ENCODE measurements around the gene GSTCD.
"Not testable (repeated sequence)": the region's sequence is repeated elsewhere in the genome, so short reads cannot be mapped to it uniquely, and the experiment has no call there.

GSTCD gene

GRCh38 chr4:105707782-105708180, 803 bp upstream of the GSTCD start:
- H3K4me1 Mint-ChIP-seq (ENCODE audit: low read depth): peaks cover 34% of the 10 kb centered on the region
- no peaks in the 10 kb centered on the region for H3K9me3 Mint-ChIP-seq (ENCODE audit: low read depth)
- H3K27me3 Mint-ChIP-seq: no peaks in the 10 kb centered on the region
- peak overlapping the region; percentile 100 for H3K4me3 Mint-ChIP-seq
- H3K27ac Mint-ChIP-seq: peak overlapping the region; percentile 96
- peaks cover 8% of the 10 kb centered on the region for H3K36me3 Mint-ChIP-seq

DNA sequence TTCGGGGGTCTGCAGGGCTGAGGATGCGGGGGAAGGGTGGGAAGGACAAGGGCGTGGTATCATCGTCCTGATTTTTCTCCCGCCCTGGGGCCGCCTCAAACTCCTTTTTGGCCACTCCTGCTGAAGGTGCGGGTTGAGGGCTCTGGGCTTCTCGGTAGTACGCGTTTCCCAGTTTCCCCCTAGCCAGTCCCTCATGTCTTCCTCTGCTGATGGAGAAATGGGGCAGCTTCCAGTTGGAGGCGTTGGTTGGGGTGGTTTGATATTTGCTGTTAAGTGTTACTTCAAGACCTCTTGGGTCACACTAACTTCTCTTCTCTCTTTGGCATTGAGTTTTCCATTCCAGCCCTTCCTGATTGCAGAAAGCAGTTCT, 482 bp downstream of the GSTCD start:
- no peaks in the 10 kb centered on the region for H3K9me3 Mint-ChIP-seq (ENCODE audit: low read depth)

DNA sequence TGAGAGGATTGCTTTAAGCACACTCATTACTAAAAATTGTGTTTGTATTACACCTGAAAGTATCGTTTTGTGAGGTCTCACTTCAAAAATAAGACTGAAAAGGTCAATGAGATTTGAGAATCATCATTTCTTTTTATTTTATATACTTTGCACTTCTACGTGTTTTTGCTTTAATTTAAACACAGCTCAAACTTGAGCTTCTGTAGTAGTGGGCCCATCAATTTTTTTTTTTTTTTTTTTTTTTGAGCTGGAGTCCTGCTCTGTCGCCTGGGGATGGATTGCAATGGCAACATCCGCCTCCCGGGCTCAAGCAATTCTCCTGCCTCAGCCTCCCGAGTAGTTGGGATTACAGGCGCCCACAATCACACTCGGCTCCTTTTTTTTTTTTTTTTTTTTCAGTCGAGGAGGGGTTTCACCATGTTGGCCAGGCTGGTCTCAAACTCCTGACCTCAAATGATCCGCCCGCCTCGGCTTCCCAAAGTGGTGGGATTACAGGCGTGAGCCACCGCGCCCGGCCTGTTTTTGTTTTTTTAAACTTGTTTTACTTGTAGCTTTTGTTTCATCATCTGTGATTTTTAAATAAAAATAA, 1.5 kb downstream of the GSTCD start:
- Mint-ChIP-seq H3K4me3 (peak overlapping the region; percentile 100), H3K9me3 (ENCODE audit: low read depth) (no peaks in the 10 kb centered on the region), H3K4me1 (ENCODE audit: low read depth) (peaks cover 34% of the 10 kb centered on the region), H3K27me3 (no peaks in the 10 kb centered on the region), H3K27ac (no peak overlapping the region), H3K36me3 (peaks cover 8% of the 10 kb centered on the region)

More for the DNA sequence above, 482 bp downstream of the GSTCD start:
- peak overlapping the region; percentile 100 for H3K4me3 Mint-ChIP-seq
- no peaks in the 10 kb centered on the region for H3K27me3 Mint-ChIP-seq
- peaks cover 34% of the 10 kb centered on the region for H3K4me1 Mint-ChIP-seq (ENCODE audit: low read depth)
- H3K27ac Mint-ChIP-seq: peak overlapping the region; percentile 89
- H3K36me3 Mint-ChIP-seq: peaks cover 8% of the 10 kb centered on the region

GRCh38 chr4:105710678-105711077, 2.1 kb downstream of the GSTCD start:
- Mint-ChIP-seq H3K4me3 (no peak overlapping the region), H3K4me1 (ENCODE audit: low read depth) (peaks cover 32% of the 10 kb centered on the region), H3K36me3 (peaks cover 6% of the 10 kb centered on the region), H3K27me3 (no peaks in the 10 kb centered on the region), H3K9me3 (ENCODE audit: low read depth) (no peaks in the 10 kb centered on the region), H3K27ac (no peak overlapping the region)

GRCh38 chr4:105712766-105713165, 4.2 kb downstream of the GSTCD start:
- Mint-ChIP-seq H3K4me3 (no peak overlapping the region), H3K4me1 (ENCODE audit: low read depth) (peaks cover 17% of the 10 kb centered on the region), H3K27ac (no peak overlapping the region), H3K9me3 (ENCODE audit: low read depth) (no peaks in the 10 kb centered on the region), H3K27me3 (no peaks in the 10 kb centered on the region), H3K36me3 (no peaks in the 10 kb centered on the region)

DNA sequence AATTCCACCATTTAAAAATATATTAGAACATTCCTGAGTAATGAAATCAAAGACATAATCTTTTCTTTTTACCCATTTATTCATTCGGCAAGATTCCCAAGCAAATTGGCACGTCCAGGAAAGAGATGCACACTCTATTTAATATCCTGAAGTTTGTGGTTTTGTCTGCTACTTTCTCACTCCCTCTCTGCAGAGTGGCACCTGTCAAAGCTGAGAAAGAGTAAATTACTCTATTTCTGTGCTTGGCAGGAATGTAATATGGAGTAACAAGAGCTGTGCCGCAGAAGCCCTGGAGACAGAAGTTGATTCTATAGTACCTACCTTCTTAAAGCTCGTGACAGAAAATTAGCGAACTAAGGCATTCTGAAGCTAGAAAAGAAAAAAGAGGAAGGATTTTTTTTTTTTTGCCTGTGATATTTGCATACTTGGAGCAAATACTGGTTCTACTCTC, 5.5 kb downstream of the GSTCD start:
- Mint-ChIP-seq H3K4me1 (ENCODE audit: low read depth) (peaks cover 12% of the 10 kb centered on the region), H3K9me3 (ENCODE audit: low read depth) (no peaks in the 10 kb centered on the region), H3K4me3 (no peak overlapping the region), H3K36me3 (no peaks in the 10 kb centered on the region), H3K27me3 (no peaks in the 10 kb centered on the region), H3K27ac (no peak overlapping the region)

DNA sequence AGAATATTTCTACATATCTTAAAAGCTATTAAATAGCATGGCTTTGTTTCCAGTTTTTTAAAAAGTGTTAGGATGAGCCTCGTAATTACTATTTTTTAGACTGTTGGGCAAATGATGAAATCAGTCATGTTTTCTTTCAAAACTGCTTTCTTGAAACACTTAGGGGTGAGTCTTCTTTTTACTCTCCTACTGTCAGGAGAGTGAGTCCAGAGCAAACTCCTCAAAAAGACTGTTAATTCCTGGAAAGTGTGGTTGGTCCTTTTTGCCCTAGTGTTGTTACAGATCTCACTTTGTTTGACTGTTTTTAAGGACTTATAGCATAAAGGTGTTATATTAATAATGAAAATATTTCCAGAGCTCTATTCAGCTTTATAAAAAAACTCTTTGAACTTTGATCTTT, 6.3 kb downstream of the GSTCD start:
- Mint-ChIP-seq H3K27me3 (no peaks in the 10 kb centered on the region), H3K9me3 (ENCODE audit: low read depth) (no peaks in the 10 kb centered on the region), H3K4me3 (no peak overlapping the region), H3K27ac (no peak overlapping the region), H3K4me1 (ENCODE audit: low read depth) (peaks cover 4% of the 10 kb centered on the region), H3K36me3 (no peaks in the 10 kb centered on the region)

- Mint-ChIP-seq H3K27ac (no peak overlapping the region), H3K9me3 (ENCODE audit: low read depth) (no peaks in the 10 kb centered on the region), H3K4me3 (no peak overlapping the region), H3K27me3 (no peaks in the 10 kb centered on the region), H3K4me1 (ENCODE audit: low read depth) (peaks cover 3% of the 10 kb centered on the region), H3K36me3 (no peaks in the 10 kb centered on the region)
Measured at GRCh38 chr4:105715692-105716278, 7.2 kb downstream of the GSTCD start.

DNA sequence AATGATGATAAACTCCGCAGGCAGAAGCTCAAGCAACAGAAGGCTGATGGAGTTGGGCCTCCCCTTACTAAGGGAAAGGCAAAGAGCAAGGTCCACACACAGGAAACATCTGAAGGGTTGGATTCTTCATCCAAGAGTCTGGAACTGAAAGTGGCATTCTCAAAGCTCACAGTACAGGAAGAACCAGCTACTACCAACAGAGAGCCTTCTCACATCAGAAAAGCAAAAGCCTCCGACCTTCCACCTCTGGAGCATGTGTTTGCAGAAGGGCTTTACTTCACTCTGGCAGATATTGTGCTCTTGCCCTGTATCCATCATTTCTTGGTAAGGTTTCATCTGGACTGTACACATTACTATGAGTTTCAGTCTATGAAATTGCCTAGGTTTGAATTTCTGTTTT, 10.6 kb downstream of the GSTCD start:
- Mint-ChIP-seq H3K9me3 (ENCODE audit: low read depth) (no peaks in the 10 kb centered on the region), H3K36me3 (peaks cover 3% of the 10 kb centered on the region), H3K4me1 (ENCODE audit: low read depth) (peaks cover 3% of the 10 kb centered on the region), H3K27ac (no peak overlapping the region), H3K27me3 (no peaks in the 10 kb centered on the region), H3K4me3 (no peak overlapping the region)

- Mint-ChIP-seq H3K9me3 (ENCODE audit: low read depth) (no peaks in the 10 kb centered on the region), H3K27me3 (no peaks in the 10 kb centered on the region), H3K27ac (no peak overlapping the region), H3K4me1 (ENCODE audit: low read depth) (no peaks in the 10 kb centered on the region), H3K36me3 (peaks cover 27% of the 10 kb centered on the region), H3K4me3 (no peak overlapping the region)
Measured at GRCh38 chr4:105725623-105726022, 17.0 kb downstream of the GSTCD start.

- not testable (repeated sequence) for H3K27me3 Mint-ChIP-seq; H3K4me1 Mint-ChIP-seq (ENCODE audit: low read depth); H3K27ac Mint-ChIP-seq; H3K9me3 Mint-ChIP-seq (ENCODE audit: low read depth); H3K4me3 Mint-ChIP-seq
- peaks cover 49% of the 10 kb centered on the region for H3K36me3 Mint-ChIP-seq
Measured at GRCh38 chr4:105729895-105730294, 21.3 kb downstream of the GSTCD start.

DNA sequence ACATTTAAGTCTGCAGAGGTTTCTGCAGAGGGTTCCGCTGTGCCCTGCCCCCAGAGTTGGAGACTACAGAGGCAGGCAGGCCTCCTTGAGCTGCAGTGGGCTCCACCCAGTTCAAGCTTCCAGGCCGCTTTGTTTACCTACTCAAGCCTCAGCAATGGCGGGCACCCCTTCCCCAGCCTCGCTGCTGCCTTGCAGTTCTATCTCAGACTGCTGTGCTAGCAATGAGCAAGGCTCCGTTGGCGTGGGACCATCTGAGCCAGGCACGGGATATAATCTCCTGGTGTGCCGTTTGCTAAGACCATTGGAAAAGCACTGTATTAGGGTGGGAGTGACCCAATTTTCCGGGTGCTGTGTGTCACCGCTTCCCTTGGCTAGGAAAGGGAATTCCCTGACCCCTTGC, 26.6 kb downstream of the GSTCD start:
- H3K4me1 Mint-ChIP-seq (ENCODE audit: low read depth); H3K27ac Mint-ChIP-seq; H3K27me3 Mint-ChIP-seq; H3K4me3 Mint-ChIP-seq: not testable (repeated sequence)
- H3K9me3 Mint-ChIP-seq (ENCODE audit: low read depth): peaks cover 24% of the 10 kb centered on the region
- peaks cover 67% of the 10 kb centered on the region for H3K36me3 Mint-ChIP-seq

GRCh38 chr4:105741548-105741947, 33.0 kb downstream of the GSTCD start:
- Mint-ChIP-seq H3K9me3 (ENCODE audit: low read depth) (peaks cover 20% of the 10 kb centered on the region), H3K27ac (no peak overlapping the region), H3K4me1 (ENCODE audit: low read depth) (no peaks in the 10 kb centered on the region), H3K4me3 (no peak overlapping the region), H3K36me3 (peaks cover 43% of the 10 kb centered on the region), H3K27me3 (no peaks in the 10 kb centered on the region)

DNA sequence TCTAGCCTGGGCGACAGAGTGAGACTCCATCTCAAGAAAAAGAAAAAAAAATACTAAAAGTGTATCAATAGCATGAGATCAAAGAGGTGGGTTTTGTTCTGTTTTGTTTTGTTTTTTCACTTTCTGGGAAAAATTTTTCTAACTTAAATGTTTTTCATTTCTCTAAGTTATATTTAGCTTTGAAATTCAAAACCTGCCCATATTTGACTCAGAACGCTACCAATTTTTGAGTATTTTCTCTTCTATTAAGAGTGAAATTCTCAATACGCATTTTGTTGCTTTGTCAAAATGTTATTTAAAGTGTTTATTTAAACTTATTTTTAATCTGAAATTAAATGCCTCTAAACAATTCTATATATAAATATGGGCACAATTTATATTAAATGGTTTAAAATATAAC, 39.6 kb downstream of the GSTCD start:
- Mint-ChIP-seq H3K36me3 (peaks cover 9% of the 10 kb centered on the region), H3K27ac (no peak overlapping the region), H3K4me3 (no peak overlapping the region), H3K9me3 (ENCODE audit: low read depth) (no peaks in the 10 kb centered on the region), H3K4me1 (ENCODE audit: low read depth) (no peaks in the 10 kb centered on the region), H3K27me3 (no peaks in the 10 kb centered on the region)

GRCh38 chr4:105751718-105752299, 43.2 kb downstream of the GSTCD start:
- H3K9me3 Mint-ChIP-seq (ENCODE audit: low read depth): no peaks in the 10 kb centered on the region
- H3K36me3 Mint-ChIP-seq: peaks cover 3% of the 10 kb centered on the region
- no peak overlapping the region for H3K4me3 Mint-ChIP-seq
- no peaks in the 10 kb centered on the region for H3K4me1 Mint-ChIP-seq (ENCODE audit: low read depth)
- H3K27me3 Mint-ChIP-seq: no peaks in the 10 kb centered on the region
- H3K27ac Mint-ChIP-seq: no peak overlapping the region

DNA sequence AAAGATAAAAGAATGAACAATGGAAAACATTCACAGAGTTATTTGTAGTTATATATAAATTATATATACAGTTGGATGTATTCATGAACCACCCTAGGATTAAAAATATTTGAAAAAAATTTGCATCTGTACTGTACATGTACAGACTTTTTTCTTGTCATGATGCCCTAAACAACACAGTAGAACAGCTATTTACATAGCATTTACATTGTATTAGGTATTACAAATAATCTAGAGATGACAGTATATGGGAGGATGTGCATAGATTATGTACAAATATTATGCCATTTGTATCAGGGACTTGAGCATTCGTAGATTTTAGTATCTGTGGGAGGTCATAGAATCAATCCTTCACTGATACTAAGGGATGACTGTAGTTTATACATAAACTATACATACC, 44.8 kb downstream of the GSTCD start:
- H3K36me3 Mint-ChIP-seq: peaks cover 3% of the 10 kb centered on the region
- no peak overlapping the region for H3K27ac Mint-ChIP-seq
- H3K9me3 Mint-ChIP-seq (ENCODE audit: low read depth): no peaks in the 10 kb centered on the region
- H3K4me3 Mint-ChIP-seq: no peak overlapping the region
- H3K27me3 Mint-ChIP-seq: no peaks in the 10 kb centered on the region
- H3K4me1 Mint-ChIP-seq (ENCODE audit: low read depth): no peaks in the 10 kb centered on the region
